ENCODE data around the gene ARHGEF16. TPM values are rescaled to one million over a fixed set of nuclear protein-coding genes. Genes with fewer than 3 reads are reported as not detected.
A peak's percentile ranks its signal among the peaks of the same experiment; 100 is the strongest.

ARHGEF16 gene
- total and polyA plus RNA-seq, 10 donors: 0.23 to 1.6 (median 0.84) TPM

DNA sequence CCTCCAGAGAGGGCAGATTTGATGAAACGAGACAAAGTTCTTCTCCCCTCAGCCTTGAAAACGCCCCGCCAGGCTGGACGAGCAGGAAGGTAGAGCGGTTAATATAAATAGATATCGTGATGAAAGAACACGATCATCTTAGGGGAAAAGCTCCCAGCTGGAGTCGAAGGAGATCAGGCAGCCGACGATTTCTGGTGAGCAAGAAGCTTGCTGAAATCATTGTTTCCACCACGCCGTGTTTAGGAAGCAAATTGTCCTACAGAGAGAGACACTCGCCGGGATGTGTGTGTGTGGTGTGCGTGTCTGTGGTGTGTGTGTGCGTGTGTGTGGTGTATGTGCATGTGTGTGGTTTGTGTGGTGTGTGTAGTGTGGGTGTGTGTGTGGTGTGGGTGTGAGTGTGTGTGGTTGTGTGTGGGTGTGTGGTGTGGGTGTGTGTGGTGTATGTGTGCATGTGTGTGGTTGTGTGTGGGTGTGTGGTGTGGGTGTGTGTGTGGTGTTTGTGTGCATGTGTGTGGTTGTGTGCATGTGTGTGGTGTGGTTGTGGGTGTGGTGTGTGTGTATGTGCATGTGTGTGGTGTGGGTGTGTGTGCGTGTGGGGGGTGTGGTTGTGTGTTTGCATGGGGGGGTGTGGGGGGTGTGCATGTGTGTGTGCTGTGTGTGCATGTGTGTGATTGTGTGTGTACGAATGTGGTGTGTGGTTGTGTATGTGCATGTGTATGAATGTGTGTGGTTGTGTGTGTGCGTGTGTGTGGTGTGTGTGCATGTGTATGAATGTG is 44.9 kb upstream of the ARHGEF16 start:
- Histone ChIP-seq H3K9me3 (no peaks in the 10 kb centered on the region), H3K4me3 (no peak overlapping the region), H3K27me3 (replicated peaks in 1 of 7) (peaks cover 0 to 38% (median 0%) of the 10 kb centered on the region in 7 donors), H3K4me1 (no peaks in the 10 kb centered on the region), H3K36me3 (no peaks in the 10 kb centered on the region), H3K27ac (no peak overlapping the region)
- WGBS, 5 donors: 82 to 91% (median 87%) methylated on average over 18 to 19 of the region's 19 CpGs
- DNase-seq: no peak
- TF ChIP-seq POLR2A (IDR thresholded peaks at IDR 0.05) (no peak), POLR2AphosphoS5 (IDR thresholded peaks at IDR 0.05) (no peak), CTCF (IDR thresholded peaks at IDR 0.05 in 8 of 11, conservative IDR thresholded peaks at IDR 0.05 in 3 of 11) (no peak)
- intact Hi-C loops (cut with DNase I; ENCODE audit: low total_unique reads): no loop called here

DNA sequence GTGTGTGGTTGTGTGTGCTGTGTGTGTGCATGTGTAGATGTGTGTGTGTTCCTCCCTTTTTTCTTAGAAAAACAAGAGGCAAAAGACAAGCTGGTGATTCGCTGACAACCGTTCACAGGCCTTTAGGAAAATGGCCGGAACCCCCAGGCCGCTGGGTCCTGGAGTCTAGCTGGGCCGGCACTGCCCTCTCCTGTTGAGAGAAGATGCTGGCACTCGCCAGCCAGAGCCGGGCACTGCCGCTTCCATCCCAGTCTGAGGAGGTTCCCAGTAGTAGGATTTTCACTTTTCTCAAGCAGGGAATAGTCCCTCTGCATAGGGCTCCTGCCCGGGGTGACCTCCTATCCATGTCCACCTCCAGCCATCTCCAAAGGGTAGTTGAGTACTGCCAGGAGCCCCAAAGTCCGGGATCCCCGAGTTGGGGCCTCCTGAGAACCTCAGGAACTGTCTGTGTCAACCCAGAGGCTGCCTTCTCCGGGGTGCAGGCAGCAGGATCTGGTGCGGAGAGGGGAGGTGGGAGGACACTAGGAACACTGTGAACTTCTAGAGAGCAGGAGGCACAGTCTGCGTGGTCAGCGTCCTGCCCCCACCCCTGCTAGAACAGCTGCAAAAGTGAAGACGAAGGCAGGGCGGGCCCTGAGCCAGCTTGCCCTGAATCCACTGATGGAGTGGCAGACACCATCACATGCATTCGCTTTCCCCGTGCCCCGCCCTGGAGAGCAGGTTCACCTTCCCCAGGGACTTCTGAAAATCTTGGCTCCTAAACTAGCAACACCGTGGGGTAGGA is 44.1 kb upstream of the ARHGEF16 start:
- peaks cover 0 to 39% (median 0%) of the 10 kb centered on the region in 7 donors for H3K27me3 ChIP-seq (replicated peaks in 1 of 7)
- H3K36me3 ChIP-seq: no peaks in the 10 kb centered on the region
- H3K4me1 ChIP-seq: no peaks in the 10 kb centered on the region
- TF ChIP-seq POLR2AphosphoS5 (IDR thresholded peaks at IDR 0.05) (no peak), POLR2A (IDR thresholded peaks at IDR 0.05) (no peak), CTCF (IDR thresholded peaks at IDR 0.05 in 8 of 11, conservative IDR thresholded peaks at IDR 0.05 in 3 of 11) (peak in 8 of 11 experiments; percentile 28 to 58 (median 40))
- intact Hi-C loops (cut with DNase I; ENCODE audit: low total_unique reads): no loop called here
- no peaks in the 10 kb centered on the region for H3K9me3 ChIP-seq
- WGBS, 5 donors: 70 to 83% (median 80%) methylated on average over 15 to 21 of the region's 21 CpGs
- no peak overlapping the region for H3K4me3 ChIP-seq
- DNase-seq: no peak
- no peak overlapping the region for H3K27ac ChIP-seq

DNA sequence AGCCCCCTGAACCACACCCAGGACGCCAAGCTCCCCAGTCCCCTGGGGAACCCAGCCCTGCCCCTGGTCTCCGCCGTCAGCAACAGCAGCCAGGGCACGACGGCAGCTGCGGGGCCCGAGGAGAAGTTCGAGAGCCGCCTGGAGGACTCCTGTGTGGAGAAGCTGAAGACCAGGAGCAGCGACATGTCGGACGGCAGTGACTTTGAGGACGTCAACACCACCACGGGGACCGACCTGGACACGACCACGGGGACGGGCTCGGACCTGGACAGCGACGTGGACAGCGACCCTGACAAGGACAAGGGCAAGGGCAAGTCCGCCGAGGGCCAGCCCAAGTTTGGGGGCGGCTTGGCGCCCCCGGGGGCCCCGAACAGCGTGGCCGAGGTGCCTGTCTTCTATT is 42.7 kb upstream of the ARHGEF16 start:
- no peak for TF ChIP-seq POLR2A (IDR thresholded peaks at IDR 0.05)
- TF ChIP-seq CTCF (IDR thresholded peaks at IDR 0.05 in 8 of 11, conservative IDR thresholded peaks at IDR 0.05 in 3 of 11): no peak
- no peak for TF ChIP-seq POLR2AphosphoS5 (IDR thresholded peaks at IDR 0.05)
- WGBS, 5 donors: 89 to 96% (median 93%) methylated on average over 9 to 30 of the region's 30 CpGs
- intact Hi-C loops (cut with DNase I; ENCODE audit: low total_unique reads): no loop called here
- no peak for DNase-seq
- Histone ChIP-seq H3K4me1 (no peaks in the 10 kb centered on the region), H3K27ac (no peak overlapping the region), H3K9me3 (peaks cover 0 to 10% (median 8%) of the 10 kb centered on the region in 8 donors), H3K4me3 (no peak overlapping the region), H3K36me3 (no peaks in the 10 kb centered on the region), H3K27me3 (replicated peaks in 1 of 7) (peaks cover 0 to 47% (median 0%) of the 10 kb centered on the region in 7 donors)

- WGBS, 5 donors: 88 to 95% (median 93%) methylated on average over 29 to 33 of the region's 33 CpGs
- Histone ChIP-seq H3K27me3 (replicated peaks in 1 of 7) (peaks cover 0 to 52% (median 0%) of the 10 kb centered on the region in 7 donors), H3K27ac (no peak overlapping the region), H3K36me3 (no peaks in the 10 kb centered on the region), H3K4me3 (no peak overlapping the region), H3K4me1 (no peaks in the 10 kb centered on the region), H3K9me3 (peaks cover 0 to 15% (median 14%) of the 10 kb centered on the region in 8 donors)
- intact Hi-C loops (cut with DNase I; ENCODE audit: low total_unique reads): no loop called here
- no peak for TF ChIP-seq POLR2AphosphoS5 (IDR thresholded peaks at IDR 0.05)
- no peak for TF ChIP-seq POLR2A (IDR thresholded peaks at IDR 0.05)
- no peak for TF ChIP-seq CTCF (IDR thresholded peaks at IDR 0.05 in 8 of 11, conservative IDR thresholded peaks at IDR 0.05 in 3 of 11)
- no peak for DNase-seq
Measured at GRCh38 chr1:3412376-3412775, 42.1 kb upstream of the ARHGEF16 start.

Measured in spleen (tissue), 11 donors.